Measurements from ENCODE around the gene TRAP1. TPM values are rescaled to one million over a fixed set of nuclear protein-coding genes. Genes with fewer than 3 reads are reported as not detected.

Gene TRAP1
- total RNA-seq, 1 experiment from 2014 or later: 173 TPM

DNA sequence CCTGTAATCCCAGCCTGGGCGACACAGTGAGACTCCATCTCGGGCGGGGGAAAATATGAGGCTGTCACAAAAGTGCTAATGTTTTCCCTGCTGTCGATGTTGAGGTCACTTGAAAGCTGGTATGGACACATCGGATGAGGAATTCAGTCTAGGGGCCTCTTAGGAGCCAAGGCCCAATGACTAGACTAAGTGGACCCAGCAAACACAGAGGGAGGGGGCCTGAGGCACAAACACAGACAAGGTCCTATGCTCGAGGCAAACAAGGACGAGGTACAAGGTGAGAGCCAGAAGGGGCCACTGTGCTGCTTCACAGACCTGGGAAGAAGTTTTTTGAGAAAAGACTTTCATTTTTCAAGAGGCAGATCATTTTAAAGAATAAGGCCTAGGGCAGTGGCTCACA is 15.2 kb downstream of the TRAP1 start:
- no TSS peak for BruUV-seq (replicated peaks)
- no peaks in the 10 kb centered on the region for H3K4me1 ChIP-seq
- TF ChIP-seq, protein P1, sequence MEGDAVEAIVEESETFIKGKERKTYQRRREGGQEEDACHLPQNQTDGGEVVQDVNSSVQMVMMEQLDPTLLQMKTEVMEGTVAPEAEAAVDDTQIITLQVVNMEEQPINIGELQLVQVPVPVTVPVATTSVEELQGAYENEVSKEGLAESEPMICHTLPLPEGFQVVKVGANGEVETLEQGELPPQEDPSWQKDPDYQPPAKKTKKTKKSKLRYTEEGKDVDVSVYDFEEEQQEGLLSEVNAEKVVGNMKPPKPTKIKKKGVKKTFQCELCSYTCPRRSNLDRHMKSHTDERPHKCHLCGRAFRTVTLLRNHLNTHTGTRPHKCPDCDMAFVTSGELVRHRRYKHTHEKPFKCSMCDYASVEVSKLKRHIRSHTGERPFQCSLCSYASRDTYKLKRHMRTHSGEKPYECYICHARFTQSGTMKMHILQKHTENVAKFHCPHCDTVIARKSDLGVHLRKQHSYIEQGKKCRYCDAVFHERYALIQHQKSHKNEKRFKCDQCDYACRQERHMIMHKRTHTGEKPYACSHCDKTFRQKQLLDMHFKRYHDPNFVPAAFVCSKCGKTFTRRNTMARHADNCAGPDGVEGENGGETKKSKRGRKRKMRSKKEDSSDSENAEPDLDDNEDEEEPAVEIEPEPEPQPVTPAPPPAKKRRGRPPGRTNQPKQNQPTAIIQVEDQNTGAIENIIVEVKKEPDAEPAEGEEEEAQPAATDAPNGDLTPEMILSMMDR (IDR thresholded peaks at IDR 0.05; ENCODE audit: insufficient read depth in 1 of 2, low read depth in 1 of 2, low read length in 1 of 2, severe bottlenecking in 1 of 2, unreplicated experiment in 1 of 2): no peak
- Mint-ChIP-seq H3K27ac (ENCODE audit: unreplicated experiment) (no peak overlapping the region), H3K4me3 (ENCODE audit: unreplicated experiment) (no peak overlapping the region), H3K27me3 (ENCODE audit: insufficient read depth, unreplicated experiment) (no peaks in the 10 kb centered on the region), H3K36me3 (ENCODE audit: insufficient read depth, unreplicated experiment) (peaks cover 38% of the 10 kb centered on the region), H3K9me3 (ENCODE audit: unreplicated experiment) (no peaks in the 10 kb centered on the region), H3K4me1 (ENCODE audit: low read depth, unreplicated experiment) (no peaks in the 10 kb centered on the region)
- H3K27me3 ChIP-seq (replicated peaks; ENCODE audit: control insufficient read depth, insufficient read depth, low read length): no peaks in the 10 kb centered on the region
- CTCF ChIA-PET: interaction anchor here (1.4 kb wide), 1 partner anchor 11 kb away, joined by 3 read pairs; no protein-coding TSS in a partner anchor
- no peaks in the 10 kb centered on the region for H3K36me3 ChIP-seq (ENCODE audit: control insufficient read depth, insufficient read depth, low read length)
- H3K4me3 ChIP-seq (ENCODE audit: low read depth, low read length): no peak overlapping the region
- H3K9me3 ChIP-seq: no peaks in the 10 kb centered on the region
- DNase-seq: no peak
- POLR2A ChIA-PET: no interaction called here
- intact Hi-C loops (cut with micrococcal nuclease; ENCODE audit: unreplicated experiment): no loop called here

DNA sequence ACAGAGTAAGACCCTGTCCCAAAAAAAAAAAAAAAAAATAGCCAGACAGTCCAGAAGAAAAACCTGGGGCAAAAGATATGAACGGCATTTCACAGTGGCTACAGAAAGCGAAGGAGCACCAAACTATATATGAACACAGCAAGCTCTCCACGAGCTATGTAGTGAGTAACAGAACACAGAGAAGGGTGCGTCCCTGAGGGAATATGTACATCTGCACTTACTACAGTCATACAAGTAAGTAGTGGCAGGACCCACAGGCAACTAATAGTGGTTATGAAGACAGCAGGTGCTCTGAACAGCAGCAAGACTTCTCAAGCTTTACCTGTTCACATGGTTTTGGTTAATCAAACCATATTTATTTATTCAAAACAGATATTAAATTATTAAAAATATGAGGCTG is 15.8 kb downstream of the TRAP1 start:
- peaks cover 38% of the 10 kb centered on the region for H3K36me3 Mint-ChIP-seq (ENCODE audit: insufficient read depth, unreplicated experiment)
- intact Hi-C loops (cut with micrococcal nuclease; ENCODE audit: unreplicated experiment): no loop called here
- TF ChIP-seq, protein P1 (IDR thresholded peaks at IDR 0.05; ENCODE audit: insufficient read depth in 1 of 2, low read depth in 1 of 2, low read length in 1 of 2, severe bottlenecking in 1 of 2, unreplicated experiment in 1 of 2): no peak
- H3K4me1 Mint-ChIP-seq (ENCODE audit: low read depth, unreplicated experiment): no peaks in the 10 kb centered on the region
- no peak for DNase-seq
- no peaks in the 10 kb centered on the region for H3K36me3 ChIP-seq (ENCODE audit: control insufficient read depth, insufficient read depth, low read length)
- CTCF ChIA-PET: interaction anchor here (1.4 kb wide), 1 partner anchor 10 kb away, joined by 3 read pairs; no protein-coding TSS in a partner anchor
- no peaks in the 10 kb centered on the region for H3K27me3 Mint-ChIP-seq (ENCODE audit: insufficient read depth, unreplicated experiment)
- H3K4me3 ChIP-seq (ENCODE audit: low read depth, low read length): no peak overlapping the region
- H3K4me1 ChIP-seq: peaks cover 2% of the 10 kb centered on the region; the same call in 1 of the 2 replicates
- no peaks in the 10 kb centered on the region for H3K9me3 Mint-ChIP-seq (ENCODE audit: unreplicated experiment)
- no peak overlapping the region for H3K27ac Mint-ChIP-seq (ENCODE audit: unreplicated experiment)
- no peaks in the 10 kb centered on the region for H3K27me3 ChIP-seq (replicated peaks; ENCODE audit: control insufficient read depth, insufficient read depth, low read length)
- POLR2A ChIA-PET: interaction anchor here (1.0 kb wide), 1 partner anchor 15 kb away, joined by 9 read pairs; the partner anchor contains the start of gene TRAP1
- BruUV-seq (replicated peaks): no TSS peak
- H3K9me3 ChIP-seq: no peaks in the 10 kb centered on the region
- H3K4me3 Mint-ChIP-seq (ENCODE audit: unreplicated experiment): no peak overlapping the region

DNA sequence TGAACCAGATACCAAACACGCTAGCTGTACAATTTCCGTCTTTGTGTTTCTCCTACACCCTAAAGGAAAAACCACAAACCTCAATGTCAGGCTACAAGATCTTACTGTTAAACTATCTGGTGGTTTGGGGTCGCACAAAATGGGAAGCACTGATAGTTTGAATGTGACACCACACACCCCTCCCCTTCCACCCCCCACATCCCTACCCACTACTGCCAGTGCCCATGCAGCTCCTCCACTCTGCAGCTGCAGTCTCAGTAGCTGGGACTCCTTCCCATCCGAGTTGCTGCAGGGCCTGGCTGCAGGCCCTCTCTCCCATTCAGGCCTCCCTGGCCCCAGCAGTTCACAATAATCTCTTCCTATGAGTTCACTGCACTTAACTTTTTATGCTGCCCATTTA is 18.4 kb downstream of the TRAP1 start:
- Histone ChIP-seq H3K4me1 (peaks cover 8% of the 10 kb centered on the region), H3K4me3 (ENCODE audit: low read depth, low read length) (no peak overlapping the region), H3K27me3 (replicated peaks; ENCODE audit: control insufficient read depth, insufficient read depth, low read length) (no peaks in the 10 kb centered on the region), H3K36me3 (ENCODE audit: control insufficient read depth, insufficient read depth, low read length) (no peaks in the 10 kb centered on the region), H3K9me3 (no peaks in the 10 kb centered on the region)
- no peak for DNase-seq
- ChIA-PET CTCF (no interaction called here), POLR2A (no interaction called here)
- Mint-ChIP-seq H3K36me3 (ENCODE audit: insufficient read depth, unreplicated experiment) (peaks cover 34% of the 10 kb centered on the region), H3K27me3 (ENCODE audit: insufficient read depth, unreplicated experiment) (no peaks in the 10 kb centered on the region), H3K4me3 (ENCODE audit: unreplicated experiment) (no peak overlapping the region), H3K9me3 (ENCODE audit: unreplicated experiment) (no peaks in the 10 kb centered on the region), H3K27ac (ENCODE audit: unreplicated experiment) (no peak overlapping the region), H3K4me1 (ENCODE audit: low read depth, unreplicated experiment) (peaks cover 11% of the 10 kb centered on the region)
- TF ChIP-seq, protein P1 (IDR thresholded peaks at IDR 0.05; ENCODE audit: insufficient read depth in 1 of 2, low read depth in 1 of 2, low read length in 1 of 2, severe bottlenecking in 1 of 2, unreplicated experiment in 1 of 2): no peak
- no TSS peak for BruUV-seq (replicated peaks)
- intact Hi-C loops (cut with micrococcal nuclease; ENCODE audit: unreplicated experiment): loop anchor here (10.0 kb wide), 1 partner anchor 176 kb away; no protein-coding TSS in a partner anchor
